GM12874 (cell line): Measurements from ENCODE around the gene TNIK.

Source experiments
- TF ChIP-seq, protein P1 (sequence below): IDR thresholded peaks from 2 replicates; pipeline ENCODE4 v1.5.1; 2011; ENCODE audit warnings: low read depth, mild to moderate bottlenecking, control low read depth, low read length, moderate library complexity; ENCODE audit not compliant: insufficient read depth

The TNIK gene

GRCh38 chr3:171460725-171461524 lies 720 bp upstream of the TNIK start:
- TF ChIP-seq, protein P1, sequence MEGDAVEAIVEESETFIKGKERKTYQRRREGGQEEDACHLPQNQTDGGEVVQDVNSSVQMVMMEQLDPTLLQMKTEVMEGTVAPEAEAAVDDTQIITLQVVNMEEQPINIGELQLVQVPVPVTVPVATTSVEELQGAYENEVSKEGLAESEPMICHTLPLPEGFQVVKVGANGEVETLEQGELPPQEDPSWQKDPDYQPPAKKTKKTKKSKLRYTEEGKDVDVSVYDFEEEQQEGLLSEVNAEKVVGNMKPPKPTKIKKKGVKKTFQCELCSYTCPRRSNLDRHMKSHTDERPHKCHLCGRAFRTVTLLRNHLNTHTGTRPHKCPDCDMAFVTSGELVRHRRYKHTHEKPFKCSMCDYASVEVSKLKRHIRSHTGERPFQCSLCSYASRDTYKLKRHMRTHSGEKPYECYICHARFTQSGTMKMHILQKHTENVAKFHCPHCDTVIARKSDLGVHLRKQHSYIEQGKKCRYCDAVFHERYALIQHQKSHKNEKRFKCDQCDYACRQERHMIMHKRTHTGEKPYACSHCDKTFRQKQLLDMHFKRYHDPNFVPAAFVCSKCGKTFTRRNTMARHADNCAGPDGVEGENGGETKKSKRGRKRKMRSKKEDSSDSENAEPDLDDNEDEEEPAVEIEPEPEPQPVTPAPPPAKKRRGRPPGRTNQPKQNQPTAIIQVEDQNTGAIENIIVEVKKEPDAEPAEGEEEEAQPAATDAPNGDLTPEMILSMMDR: no peak

- TF ChIP-seq, protein P1: no peak
Observed at GRCh38 chr3:171459137-171459941, 866 bp downstream of the TNIK start.

DNA sequence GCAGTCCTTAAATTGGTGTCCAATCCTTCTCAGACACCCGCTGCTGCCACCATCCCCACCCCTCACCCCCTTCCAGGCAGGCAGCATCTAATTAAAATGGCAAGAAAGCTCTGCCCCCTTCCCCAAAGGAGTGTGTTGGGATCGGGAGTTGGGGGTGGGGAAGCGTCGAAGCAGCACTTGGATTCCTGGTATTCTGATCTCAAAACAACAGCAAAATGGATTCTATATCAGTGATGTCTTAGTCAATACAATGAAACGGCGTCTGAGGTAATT lies 1.4 kb downstream of the TNIK start:
- TF ChIP-seq, protein P1: no peak

GRCh38 chr3:171458071-171458863 lies 1.9 kb downstream of the TNIK start:
- TF ChIP-seq, protein P1: no peak

DNA sequence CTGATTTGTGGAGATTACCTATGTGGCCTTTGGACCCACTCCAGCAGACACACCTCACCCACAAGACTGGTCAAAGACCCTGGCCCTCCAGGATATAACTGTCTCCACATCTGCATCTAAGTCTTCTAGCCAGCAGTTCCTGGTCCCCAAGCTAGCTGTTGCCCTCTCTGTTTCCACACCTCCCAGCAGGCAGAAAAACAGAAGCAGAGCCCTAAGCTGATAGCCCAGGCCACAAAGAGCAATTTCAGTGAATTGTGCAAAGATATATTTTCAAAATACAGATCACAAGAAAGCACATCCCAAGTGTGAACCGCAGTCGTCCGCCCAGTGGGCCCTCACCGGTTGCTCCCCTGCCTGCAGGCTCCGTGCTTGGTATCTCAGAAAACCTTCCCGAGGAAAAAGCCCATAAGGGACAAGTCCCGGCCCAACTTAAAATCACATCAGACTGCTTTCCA lies 2.6 kb downstream of the TNIK start:
- TF ChIP-seq, protein P1: no peak

DNA sequence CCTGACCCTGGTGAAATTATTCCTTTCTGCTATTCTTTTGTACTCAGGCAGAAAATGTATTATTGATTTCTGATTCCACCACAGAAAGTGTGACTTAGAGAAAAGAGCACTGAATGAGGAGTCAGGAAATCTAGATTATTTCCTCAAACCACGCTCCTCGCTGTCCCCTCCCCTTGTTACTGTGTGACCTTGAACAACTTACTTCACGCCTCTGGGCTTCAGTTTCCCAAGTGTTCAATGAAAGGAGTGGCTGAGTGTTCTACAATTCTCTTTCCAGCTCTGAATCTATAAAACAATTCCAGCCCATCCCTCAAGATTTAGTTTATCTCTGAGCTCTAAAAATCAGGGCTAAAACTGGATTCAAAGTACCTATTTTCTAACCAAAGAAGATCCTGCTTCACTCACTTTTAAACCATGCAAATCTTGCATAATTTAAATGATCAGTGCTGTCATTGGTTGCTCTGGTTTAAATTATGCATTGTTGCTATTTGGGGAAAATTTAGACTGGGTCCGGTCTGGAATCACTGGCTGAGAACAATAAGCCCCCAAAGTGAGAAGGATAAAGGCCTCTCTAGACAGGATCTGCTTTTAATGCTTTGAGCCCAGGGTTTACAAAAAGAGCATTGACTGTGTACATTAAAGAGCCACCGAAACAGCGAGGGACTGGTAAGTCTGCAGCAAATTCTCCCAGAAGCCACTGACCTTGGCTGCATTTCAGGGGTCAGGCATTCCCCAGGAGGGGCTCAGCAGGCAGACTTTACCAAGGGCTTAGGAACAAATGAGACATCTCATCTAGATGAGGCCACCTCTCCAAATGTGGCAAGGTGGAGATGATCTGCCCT lies 3.2 kb downstream of the TNIK start:
- TF ChIP-seq, protein P1: no peak
